Measurements from ENCODE around the gene HOXA6.

DNA sequence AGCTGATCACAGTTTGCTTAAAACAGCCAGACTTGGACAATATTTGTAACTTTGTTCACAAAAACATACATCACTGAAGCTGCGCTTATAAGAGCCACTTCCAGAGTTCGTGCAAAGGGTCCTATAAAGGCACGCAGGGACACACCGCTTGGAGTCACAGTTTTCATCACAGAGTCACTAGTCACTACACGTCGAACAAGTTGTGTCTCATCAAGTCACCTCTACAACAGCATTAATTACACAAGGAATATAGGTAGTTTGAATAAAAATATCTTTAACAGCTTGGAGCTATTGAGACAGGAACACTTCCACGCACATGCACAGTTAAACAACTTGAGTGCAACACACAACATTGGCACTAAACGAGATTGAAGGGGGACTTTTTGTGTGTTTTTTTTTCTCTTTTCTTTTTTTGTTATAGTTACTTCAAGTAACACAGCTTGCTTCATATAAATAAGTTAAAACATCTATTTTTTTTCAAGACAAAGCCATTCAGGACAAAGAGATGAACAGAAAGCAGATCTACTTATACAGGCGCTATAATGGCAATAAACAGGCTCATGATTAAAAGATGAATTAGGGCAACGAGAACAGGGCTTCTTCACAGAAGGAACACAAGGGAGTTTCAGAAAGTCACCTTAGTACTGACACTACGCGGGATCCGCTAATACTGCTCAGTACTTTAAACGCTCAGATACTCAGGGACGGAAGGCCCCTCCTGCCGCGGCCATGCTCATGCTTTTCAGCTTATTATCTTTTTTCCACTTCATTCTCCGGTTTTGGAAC lies 6.2 kb downstream of the HOXA6 start:
- TF ChIP-seq, protein P1, sequence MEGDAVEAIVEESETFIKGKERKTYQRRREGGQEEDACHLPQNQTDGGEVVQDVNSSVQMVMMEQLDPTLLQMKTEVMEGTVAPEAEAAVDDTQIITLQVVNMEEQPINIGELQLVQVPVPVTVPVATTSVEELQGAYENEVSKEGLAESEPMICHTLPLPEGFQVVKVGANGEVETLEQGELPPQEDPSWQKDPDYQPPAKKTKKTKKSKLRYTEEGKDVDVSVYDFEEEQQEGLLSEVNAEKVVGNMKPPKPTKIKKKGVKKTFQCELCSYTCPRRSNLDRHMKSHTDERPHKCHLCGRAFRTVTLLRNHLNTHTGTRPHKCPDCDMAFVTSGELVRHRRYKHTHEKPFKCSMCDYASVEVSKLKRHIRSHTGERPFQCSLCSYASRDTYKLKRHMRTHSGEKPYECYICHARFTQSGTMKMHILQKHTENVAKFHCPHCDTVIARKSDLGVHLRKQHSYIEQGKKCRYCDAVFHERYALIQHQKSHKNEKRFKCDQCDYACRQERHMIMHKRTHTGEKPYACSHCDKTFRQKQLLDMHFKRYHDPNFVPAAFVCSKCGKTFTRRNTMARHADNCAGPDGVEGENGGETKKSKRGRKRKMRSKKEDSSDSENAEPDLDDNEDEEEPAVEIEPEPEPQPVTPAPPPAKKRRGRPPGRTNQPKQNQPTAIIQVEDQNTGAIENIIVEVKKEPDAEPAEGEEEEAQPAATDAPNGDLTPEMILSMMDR (IDR thresholded peaks at IDR 0.05; ENCODE audit: extremely low read depth in 1 of 2, insufficient read depth in 1 of 2, low read depth in 1 of 2, low read length in 2 of 2) = no peak
- TF ChIP-seq, protein P2, sequence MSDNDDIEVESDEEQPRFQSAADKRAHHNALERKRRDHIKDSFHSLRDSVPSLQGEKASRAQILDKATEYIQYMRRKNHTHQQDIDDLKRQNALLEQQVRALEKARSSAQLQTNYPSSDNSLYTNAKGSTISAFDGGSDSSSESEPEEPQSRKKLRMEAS (IDR thresholded peaks at IDR 0.05; ENCODE audit: insufficient read depth, insufficient read length) = no peak
- TF ChIP-seq POLR2A (IDR thresholded peaks at IDR 0.05; ENCODE audit: low read depth, low read length) (no peak), POLR2AphosphoS5 (IDR thresholded peaks at IDR 0.05; ENCODE audit: insufficient read depth, low read depth, low read length) (no peak), EZH2 (IDR thresholded peaks at IDR 0.05; ENCODE audit: borderline replicate concordance, low read depth, low read length, severe bottlenecking) (no peak), FOS (IDR thresholded peaks at IDR 0.05; ENCODE audit: borderline replicate concordance, insufficient read depth, low read length) (no peak), GATA2 (IDR thresholded peaks at IDR 0.05; ENCODE audit: insufficient read depth, insufficient read length, low read depth, low read length) (no peak)

All from endothelial cell of umbilical vein (primary cell).